ENCODE measurements around the gene PSTPIP1. TPM values are rescaled to one million over a fixed set of nuclear protein-coding genes. Genes with fewer than 3 reads are reported as not detected.

Gene PSTPIP1
- total and polyA plus RNA-seq, 9 of the 15 experiments (the other 6 are each of a cell fraction or from before 2014, with no cell fraction given), result not detected

DNA sequence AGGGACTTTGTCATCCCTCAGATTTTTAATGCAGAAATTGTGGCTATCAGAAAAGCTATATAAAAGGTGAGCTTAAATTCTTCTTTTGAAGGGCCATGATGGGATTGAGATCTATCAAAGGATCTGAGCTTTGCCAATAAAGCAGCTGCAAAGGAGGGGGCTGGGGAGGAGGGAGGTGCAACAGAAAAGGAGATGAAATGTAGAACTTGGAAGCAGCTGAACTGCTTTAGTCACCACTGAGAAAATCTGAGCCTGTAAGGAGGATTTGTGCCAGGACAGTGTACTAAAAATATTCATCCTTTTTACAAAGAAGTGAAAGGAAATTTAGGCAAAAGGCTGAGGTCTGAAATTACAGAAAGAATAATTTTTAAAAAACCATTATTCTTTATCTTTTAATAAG, 65.6 kb downstream of the PSTPIP1 start:
- H3K9me1 ChIP-seq (ENCODE audit: control insufficient read depth, insufficient read depth, low read length), result no peaks in the 10 kb centered on the region
- H3K27ac ChIP-seq (ENCODE audit: extremely low read depth, low read depth, low read length), result no peak overlapping the region
- no peak overlapping the region for H2AFZ ChIP-seq (ENCODE audit: low read depth, low read length)
- no peaks in the 10 kb centered on the region for H4K20me1 ChIP-seq (replicated peaks; ENCODE audit: control insufficient read depth, insufficient read depth, low read length)
- H3K9me3 ChIP-seq (replicated peaks; ENCODE audit: control insufficient read depth, insufficient read depth, low read depth, low read length), result no peaks in the 10 kb centered on the region
- peaks cover 2% of the 10 kb centered on the region; the same call in 1 of the 3 replicates for H3K36me3 ChIP-seq (ENCODE audit: control insufficient read depth, insufficient read depth, low read length)
- CTCF ChIA-PET (ENCODE audit: low intra/inter-chr PET ratio), result no interaction called here
- H3K79me2 ChIP-seq (ENCODE audit: control insufficient read depth, insufficient read depth, low read length), result peaks cover 26% of the 10 kb centered on the region
- intact Hi-C loops (cut with micrococcal nuclease) (no loop called here), in situ Hi-C loops (cut with MboI) (no loop called here)
- ATAC-seq, result no peak
- H3K9ac ChIP-seq (ENCODE audit: insufficient read depth in 1 of 2, low read depth in 2 of 2, low read length in 2 of 2), result no peak overlapping the region
- no peak overlapping the region for H3K4me3 ChIP-seq
- H3K27me3 ChIP-seq (ENCODE audit: control insufficient read depth in 2 of 2, insufficient read depth in 2 of 2, low read length in 2 of 2), result no peaks in the 10 kb centered on the region
- TF ChIP-seq NFYB (IDR thresholded peaks at IDR 0.05; ENCODE audit: extremely low read depth, insufficient read length) (no peak), ARID1B (IDR thresholded peaks at IDR 0.05) (no peak), RBM17 (IDR thresholded peaks at IDR 0.05; ENCODE audit: borderline replicate concordance, low read depth, low read length) (no peak), STAT5B (CRISPR knock-in tag; IDR thresholded peaks at IDR 0.05) (no peak), SMAD2 (IDR thresholded peaks at IDR 0.05; ENCODE audit: low read depth, low read length) (no peak), NR2C1 (IDR thresholded peaks at IDR 0.05) (no peak), NR2C1 (tag; IDR thresholded peaks at IDR 0.05) (no peak), RAD51 (IDR thresholded peaks at IDR 0.05; ENCODE audit: borderline replicate concordance, low read depth) (no peak), BRF1 (IDR thresholded peaks at IDR 0.05; ENCODE audit: borderline replicate concordance, extremely low read depth, insufficient read length) (no peak)
- BruUV-seq (replicated peaks), result no TSS peak
- peaks cover 5 to 14% of the 10 kb centered on the region in 2 experiments; a peak in 4 of 5 replicates for H3K4me1 ChIP-seq (replicated peaks in 1 of 2; ENCODE audit: control insufficient read depth in 2 of 2, insufficient read depth in 2 of 2, low read length in 2 of 2)
- no peak for DNase-seq (ENCODE audit: extremely low read depth in 1 of 4, low spot score in 3 of 4)
- POLR2A ChIA-PET, result no interaction called here
- FAIRE-seq, result no peak
- H3K4me2 ChIP-seq (ENCODE audit: insufficient read depth, low read length), result no peak overlapping the region

All from K562 (cell line).